ENCODE measurements around the gene GPC3. TPM values are rescaled to one million over a fixed set of nuclear protein-coding genes. Genes with fewer than 3 reads are reported as not detected.

GPC3 gene
- total and polyA plus RNA-seq, 2 experiments from 2014 or later = 171 to 323 TPM

GRCh38 chrX:133535066-133535465 is 450.3 kb downstream of the GPC3 start:
- Histone ChIP-seq H3K27me3 (no peaks in the 10 kb centered on the region), H3K9me3 (ENCODE audit: low read depth) (no peaks in the 10 kb centered on the region), H3K4me1 (ENCODE audit: low read depth) (peaks cover 13% of the 10 kb centered on the region), H3K27ac (no peak overlapping the region), H3K36me3 (no peaks in the 10 kb centered on the region), H3K4me3 (no peak overlapping the region)
- TF ChIP-seq CTCF (IDR thresholded peaks at IDR 0.05; ENCODE audit: low read depth, low read length) = no peak
- no peak for DNase-seq (ENCODE audit: low read depth in 1 of 2, low spot score in 1 of 2)

- no peak overlapping the region for H3K27ac ChIP-seq
- no peak for TF ChIP-seq CTCF (IDR thresholded peaks at IDR 0.05; ENCODE audit: low read depth, low read length)
- no peak overlapping the region for H3K4me3 ChIP-seq
- H3K27me3 ChIP-seq = no peaks in the 10 kb centered on the region
- DNase-seq (ENCODE audit: low read depth in 1 of 2, low spot score in 1 of 2) = no peak
- no peaks in the 10 kb centered on the region for H3K36me3 ChIP-seq
- peaks cover 13% of the 10 kb centered on the region for H3K4me1 ChIP-seq (ENCODE audit: low read depth)
- H3K9me3 ChIP-seq (ENCODE audit: low read depth) = no peaks in the 10 kb centered on the region
These were observed 451.2 kb downstream of the GPC3 start for GRCh38 chrX:133534172-133534571.

GRCh38 chrX:133533249-133533648 is 452.1 kb downstream of the GPC3 start:
- Histone ChIP-seq H3K27ac (no peak overlapping the region), H3K4me3 (no peak overlapping the region), H3K36me3 (no peaks in the 10 kb centered on the region), H3K27me3 (no peaks in the 10 kb centered on the region), H3K4me1 (ENCODE audit: low read depth) (peaks cover 8% of the 10 kb centered on the region), H3K9me3 (ENCODE audit: low read depth) (no peaks in the 10 kb centered on the region)
- no peak for TF ChIP-seq CTCF (IDR thresholded peaks at IDR 0.05; ENCODE audit: low read depth, low read length)
- no peak for DNase-seq (ENCODE audit: low read depth in 1 of 2, low spot score in 1 of 2)

GRCh38 chrX:133530960-133531359 is 454.4 kb downstream of the GPC3 start:
- Histone ChIP-seq H3K36me3 (no peaks in the 10 kb centered on the region), H3K4me3 (no peak overlapping the region), H3K9me3 (ENCODE audit: low read depth) (no peaks in the 10 kb centered on the region), H3K27me3 (no peaks in the 10 kb centered on the region), H3K4me1 (ENCODE audit: low read depth) (no peaks in the 10 kb centered on the region), H3K27ac (peak overlapping the region; percentile 54)
- TF ChIP-seq CTCF (IDR thresholded peaks at IDR 0.05; ENCODE audit: low read depth, low read length) = no peak
- DNase-seq (ENCODE audit: low read depth in 1 of 2, low spot score in 1 of 2) = peak; percentile 2 to 30

GRCh38 chrX:133529578-133529977 is 455.8 kb downstream of the GPC3 start:
- no peak for DNase-seq (ENCODE audit: low read depth in 1 of 2, low spot score in 1 of 2)
- no peaks in the 10 kb centered on the region for H3K4me1 ChIP-seq (ENCODE audit: low read depth)
- TF ChIP-seq CTCF (IDR thresholded peaks at IDR 0.05; ENCODE audit: low read depth, low read length) = no peak
- H3K9me3 ChIP-seq (ENCODE audit: low read depth) = no peaks in the 10 kb centered on the region
- no peaks in the 10 kb centered on the region for H3K27me3 ChIP-seq
- no peak overlapping the region for H3K4me3 ChIP-seq
- H3K27ac ChIP-seq = no peak overlapping the region
- H3K36me3 ChIP-seq = no peaks in the 10 kb centered on the region

- TF ChIP-seq CTCF (IDR thresholded peaks at IDR 0.05; ENCODE audit: low read depth, low read length) = no peak
- no peak overlapping the region for H3K27ac ChIP-seq
These were observed 457.6 kb downstream of the GPC3 start for GRCh38 chrX:133527825-133528224.

More at GRCh38 chrX:133527825-133528224, 457.6 kb downstream of the GPC3 start:
- Histone ChIP-seq H3K4me3 (no peak overlapping the region), H3K36me3 (no peaks in the 10 kb centered on the region), H3K4me1 (ENCODE audit: low read depth) (no peaks in the 10 kb centered on the region), H3K9me3 (ENCODE audit: low read depth) (no peaks in the 10 kb centered on the region), H3K27me3 (no peaks in the 10 kb centered on the region)
- no peak for DNase-seq (ENCODE audit: low read depth in 1 of 2, low spot score in 1 of 2)
